ENCODE results near the gene ZNF575. TPM values are rescaled to one million over a fixed set of nuclear protein-coding genes. Genes with fewer than 3 reads are reported as not detected.

Gene ZNF575, protein sequence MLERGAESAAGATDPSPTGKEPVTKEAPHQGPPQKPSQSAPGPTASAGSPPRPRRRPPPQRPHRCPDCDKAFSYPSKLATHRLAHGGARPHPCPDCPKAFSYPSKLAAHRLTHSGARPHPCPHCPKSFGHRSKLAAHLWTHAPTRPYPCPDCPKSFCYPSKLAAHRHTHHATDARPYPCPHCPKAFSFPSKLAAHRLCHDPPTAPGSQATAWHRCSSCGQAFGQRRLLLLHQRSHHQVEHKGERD
- total RNA-seq (2013): 0.13 TPM
- polyA plus RNA-seq (under 1 TPM; 0.25 to 0.79 (median 0.29) TPM), polyA minus RNA-seq (0.40 and 0.55 TPM in 2 replicates), total RNA-seq (0.06 to 1.5 (median 0.52) reads per million in 11 experiments)

DNA sequence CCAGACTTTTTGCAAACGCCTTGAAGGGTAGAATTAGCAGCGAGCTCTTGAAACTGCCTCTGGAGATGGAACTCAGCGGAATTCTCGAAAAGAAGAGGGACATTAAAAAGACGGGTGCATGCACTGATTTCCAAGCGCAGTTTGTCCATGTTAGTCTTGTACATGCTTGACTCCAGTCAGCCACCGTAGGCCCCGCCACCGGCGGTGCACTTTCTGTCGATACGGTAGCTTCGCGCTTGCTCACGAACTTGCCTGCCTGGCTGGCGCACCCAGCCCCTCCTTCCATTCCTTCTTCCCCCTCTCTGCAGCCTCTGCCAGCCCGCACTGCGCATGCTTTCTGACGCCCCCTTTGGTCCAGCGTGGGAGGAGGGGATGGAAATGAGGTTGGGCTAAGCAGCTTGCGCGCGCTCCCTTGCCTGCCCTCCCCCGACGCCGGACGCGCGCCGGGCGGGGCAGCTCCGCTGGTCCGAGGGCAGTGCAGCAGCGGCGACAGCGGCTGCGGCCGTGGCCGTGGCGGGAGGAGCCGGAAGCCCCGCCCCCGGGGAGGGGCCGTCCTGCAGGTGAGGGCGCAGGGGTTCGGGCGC is at the start of gene ZNF575:
Gene ZNF575 (plus strand): TSS at position 227 of the 584 bp plus-strand sequence. CDS start 1,235 bp downstream, outside the sequence.
- peaks cover 0 to 5% (median 0%) of the 10 kb centered on the region in 3 donors for H3K27me3 Mint-ChIP-seq (ENCODE audit: low read depth in 3 of 3)
- peak; percentile 64 to 79 (median 66) for DNase-seq
- intact Hi-C loops (cut with micrococcal nuclease): loop anchor here (1.0 to 10.0 kb wide), 3 partner anchors 49 to 63 kb away; partner anchors contain the start of genes IRGQ (in 2 of the 2) and ZNF576 (in 2 of the 2)

DNA sequence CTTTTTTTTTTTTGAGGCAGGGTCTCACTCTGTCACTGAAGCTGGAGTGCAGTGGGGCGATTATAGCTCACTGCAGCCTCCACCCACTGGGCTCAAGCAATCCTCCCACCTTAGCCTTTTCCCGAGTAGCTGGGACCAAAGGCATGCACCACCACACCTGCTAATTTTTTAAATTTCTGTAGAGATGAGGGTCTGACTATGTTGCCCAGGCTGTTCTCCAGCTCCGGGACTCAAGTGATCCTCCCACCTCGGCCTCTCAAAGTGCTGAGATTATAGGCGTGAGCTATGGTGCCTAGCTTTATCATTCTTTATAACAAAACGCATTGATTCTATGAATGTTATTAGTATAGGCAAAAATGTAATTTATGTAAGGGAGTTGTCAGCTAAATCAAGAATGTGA is 49.7 kb upstream of the ZNF575 start:
- DNase-seq: no peak
- Histone ChIP-seq H2AFZ (ENCODE audit: insufficient read depth, low read depth, low read length, poor library complexity, severe bottlenecking) (no peak overlapping the region), H4K20me1 (ENCODE audit: insufficient read depth, low read length) (no peaks in the 10 kb centered on the region), H3K79me2 (ENCODE audit: insufficient read depth, low read length) (no peaks in the 10 kb centered on the region), H3K27ac (ENCODE audit: low read depth in 1 of 2, low read length in 2 of 2) (no peak overlapping the region), H3K9me3 (replicated peaks in 1 of 2; ENCODE audit: control insufficient read depth in 1 of 2, insufficient read depth in 1 of 2, low read length in 2 of 2) (no peaks in the 10 kb centered on the region), H3K36me3 (replicated peaks in 1 of 2; ENCODE audit: control insufficient read depth in 1 of 2, insufficient read depth in 2 of 2, low read length in 2 of 2) (no peaks in the 10 kb centered on the region), H3K4me1 (ENCODE audit: control insufficient read depth in 1 of 2, insufficient read depth in 2 of 2, low read length in 2 of 2) (peaks cover 25 to 28% of the 10 kb centered on the region in 2 donors), H3K4me3 (replicated peaks in 1 of 3; ENCODE audit: low read depth in 2 of 3, low read length in 3 of 3) (no peak overlapping the region), H3K9ac (ENCODE audit: insufficient read depth, low read length, poor library complexity, severe bottlenecking) (no peak overlapping the region), H3K27me3 (ENCODE audit: control insufficient read depth in 2 of 2, insufficient read depth in 2 of 2, low read length in 2 of 2) (no peaks in the 10 kb centered on the region), H3K4me2 (replicated peaks; ENCODE audit: extremely low read depth, low read length, poor library complexity, severe bottlenecking) (no peak overlapping the region)
- H3K4me3 Mint-ChIP-seq: no peak overlapping the region
- WGBS (ENCODE audit: insufficient coverage): no CpG with 5 or more reads among the region's 6 CpGs
- TF ChIP-seq, protein P1, sequence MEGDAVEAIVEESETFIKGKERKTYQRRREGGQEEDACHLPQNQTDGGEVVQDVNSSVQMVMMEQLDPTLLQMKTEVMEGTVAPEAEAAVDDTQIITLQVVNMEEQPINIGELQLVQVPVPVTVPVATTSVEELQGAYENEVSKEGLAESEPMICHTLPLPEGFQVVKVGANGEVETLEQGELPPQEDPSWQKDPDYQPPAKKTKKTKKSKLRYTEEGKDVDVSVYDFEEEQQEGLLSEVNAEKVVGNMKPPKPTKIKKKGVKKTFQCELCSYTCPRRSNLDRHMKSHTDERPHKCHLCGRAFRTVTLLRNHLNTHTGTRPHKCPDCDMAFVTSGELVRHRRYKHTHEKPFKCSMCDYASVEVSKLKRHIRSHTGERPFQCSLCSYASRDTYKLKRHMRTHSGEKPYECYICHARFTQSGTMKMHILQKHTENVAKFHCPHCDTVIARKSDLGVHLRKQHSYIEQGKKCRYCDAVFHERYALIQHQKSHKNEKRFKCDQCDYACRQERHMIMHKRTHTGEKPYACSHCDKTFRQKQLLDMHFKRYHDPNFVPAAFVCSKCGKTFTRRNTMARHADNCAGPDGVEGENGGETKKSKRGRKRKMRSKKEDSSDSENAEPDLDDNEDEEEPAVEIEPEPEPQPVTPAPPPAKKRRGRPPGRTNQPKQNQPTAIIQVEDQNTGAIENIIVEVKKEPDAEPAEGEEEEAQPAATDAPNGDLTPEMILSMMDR (IDR thresholded peaks at IDR 0.05): no peak
- H3K9me3 Mint-ChIP-seq: peaks cover 0 to 2% (median 0%) of the 10 kb centered on the region in 7 donors
- no peak overlapping the region for H3K27ac Mint-ChIP-seq
- H3K27me3 Mint-ChIP-seq (ENCODE audit: low read depth in 3 of 3): peaks cover 1 to 2% (median 2%) of the 10 kb centered on the region in 3 donors
- peaks cover 5 to 15% of the 10 kb centered on the region in 2 donors for H3K36me3 Mint-ChIP-seq
- peaks cover 25% of the 10 kb centered on the region for H3K4me1 Mint-ChIP-seq
- intact Hi-C loops (cut with micrococcal nuclease): no loop called here

More for the DNA sequence above, at the start of gene ZNF575:
- WGBS (ENCODE audit: insufficient coverage): under 1% methylated on average over 41 of the region's 47 CpGs
- H3K9me3 Mint-ChIP-seq: no peaks in the 10 kb centered on the region
- H3K27ac Mint-ChIP-seq: peak within 1 kb of the TSS; percentile 93 to 98 (median 97)
- H3K36me3 ChIP-seq (replicated peaks in 1 of 2; ENCODE audit: control insufficient read depth in 1 of 2, insufficient read depth in 2 of 2, low read length in 2 of 2): peaks cover 1 to 4% of the 10 kb centered on the region in 2 donors
- H3K4me3 ChIP-seq (replicated peaks in 1 of 3; ENCODE audit: low read depth in 2 of 3, low read length in 3 of 3): peak within 1 kb of the TSS; percentile 56 to 96 (median 62)
- H3K4me3 Mint-ChIP-seq: peak within 1 kb of the TSS; percentile 97
- H3K27me3 ChIP-seq (ENCODE audit: control insufficient read depth in 2 of 2, insufficient read depth in 2 of 2, low read length in 2 of 2): no peaks in the 10 kb centered on the region
- H2AFZ ChIP-seq (ENCODE audit: insufficient read depth, low read depth, low read length, poor library complexity, severe bottlenecking): peak within 1 kb of the TSS; percentile 85
- H4K20me1 ChIP-seq (ENCODE audit: insufficient read depth, low read length): peaks cover 4% of the 10 kb centered on the region
- no peaks in the 10 kb centered on the region for H3K79me2 ChIP-seq (ENCODE audit: insufficient read depth, low read length)
- peaks cover 25% of the 10 kb centered on the region for H3K4me1 Mint-ChIP-seq
- peak within 1 kb of the TSS; percentile 65 for H3K9ac ChIP-seq (ENCODE audit: insufficient read depth, low read length, poor library complexity, severe bottlenecking)
- H3K36me3 Mint-ChIP-seq: peaks cover 11 to 20% of the 10 kb centered on the region in 2 donors
- peak within 1 kb of the TSS; percentile 81 for H3K4me2 ChIP-seq (replicated peaks; ENCODE audit: extremely low read depth, low read length, poor library complexity, severe bottlenecking)
- H3K27ac ChIP-seq (ENCODE audit: low read depth in 1 of 2, low read length in 2 of 2): peak within 1 kb of the TSS; percentile 71 to 84
- TF ChIP-seq, protein P1 (IDR thresholded peaks at IDR 0.05): no peak
- peaks cover 16 to 22% of the 10 kb centered on the region in 2 donors for H3K4me1 ChIP-seq (ENCODE audit: control insufficient read depth in 1 of 2, insufficient read depth in 2 of 2, low read length in 2 of 2)
- no peaks in the 10 kb centered on the region for H3K9me3 ChIP-seq (replicated peaks in 1 of 2; ENCODE audit: control insufficient read depth in 1 of 2, insufficient read depth in 1 of 2, low read length in 2 of 2)
